Endometrial microvascular endothelial cells (primary cell): ENCODE data around the gene ZBTB40. TPM values are rescaled to one million over a fixed set of nuclear protein-coding genes. Genes with fewer than 3 reads are reported as not detected.

Source experiments
- in situ Hi-C: cut with HindIII; loops from 2 replicates; pipeline ENCODE4 v1.10.0; 2017; ENCODE audit warnings: low sequenced_read_pairs, low pct_unique_long_range_greater_than_20kb; ENCODE audit errors: inconsistent ontology term
- total RNA-seq: library from RNA; depleted of rRNA; stranded (reverse); fragments of >200 nt; gene quantifications from one replicate; pipeline ENCODE4 v1.2.3, GENCODE V29; 2015; ENCODE audit errors: inconsistent ontology term

The ZBTB40 gene
- total RNA-seq = 12.0 TPM

GRCh38 chr1:22451702-22452480 is at the start of gene ZBTB40:
TSS of gene ZBTB40 (plus strand) at chr1:22451851. CDS start at chr1:22489949, 38,098 bp downstream.
- in situ Hi-C loops = no loop called here

- in situ Hi-C loops = no loop called here
Observed at GRCh38 chr1:22402356-22403053, 49.1 kb upstream of the ZBTB40 start.

- in situ Hi-C loops = no loop called here
Observed at GRCh38 chr1:22404486-22404885, 47.2 kb upstream of the ZBTB40 start.

- in situ Hi-C loops = no loop called here
Observed at GRCh38 chr1:22406722-22407495, 44.7 kb upstream of the ZBTB40 start.

- in situ Hi-C loops = no loop called here
Observed at GRCh38 chr1:22408230-22408629, 43.4 kb upstream of the ZBTB40 start.

GRCh38 chr1:22410401-22410800 is 41.2 kb upstream of the ZBTB40 start:
- in situ Hi-C loops = no loop called here

GRCh38 chr1:22410928-22411495 is 40.6 kb upstream of the ZBTB40 start:
- in situ Hi-C loops = no loop called here

GRCh38 chr1:22411589-22411988 is 40.1 kb upstream of the ZBTB40 start:
- in situ Hi-C loops = no loop called here

- in situ Hi-C loops = no loop called here
Observed at GRCh38 chr1:22412932-22413727, 38.5 kb upstream of the ZBTB40 start.

- in situ Hi-C loops = no loop called here
Observed at GRCh38 chr1:22413799-22414198, 37.9 kb upstream of the ZBTB40 start.

- in situ Hi-C loops = no loop called here
Observed at GRCh38 chr1:22414244-22414751, 37.4 kb upstream of the ZBTB40 start.

- in situ Hi-C loops = no loop called here
Observed at GRCh38 chr1:22415489-22415888, 36.2 kb upstream of the ZBTB40 start.

GRCh38 chr1:22416555-22417454 is 34.8 kb upstream of the ZBTB40 start:
- in situ Hi-C loops = no loop called here

- in situ Hi-C loops = no loop called here
Observed at GRCh38 chr1:22417466-22417865, 34.2 kb upstream of the ZBTB40 start.

- in situ Hi-C loops = no loop called here
Observed at GRCh38 chr1:22418312-22418711, 33.3 kb upstream of the ZBTB40 start.

GRCh38 chr1:22418933-22419382 is 32.7 kb upstream of the ZBTB40 start:
- in situ Hi-C loops = no loop called here

GRCh38 chr1:22420455-22421053 is 31.1 kb upstream of the ZBTB40 start:
- in situ Hi-C loops = no loop called here
